GF-D8 (cell line): ENCODE data around the gene WASL.
"Not testable (repeated sequence)": the region's sequence is repeated elsewhere in the genome, so short reads cannot be mapped to it uniquely, and the experiment has no call there.

ENCODE experiments used
- DNase-seq: peaks from one replicate; lab custom pipeline; 2025; lab: John Stamatoyannopoulos, UW

The WASL gene

GRCh38 chr7:123658023-123658422 is 90.8 kb downstream of the WASL start:
- DNase-seq, result no peak

GRCh38 chr7:123657304-123657685 is 91.5 kb downstream of the WASL start:
- no peak for DNase-seq

GRCh38 chr7:123656544-123657303 is 92.1 kb downstream of the WASL start:
- no peak for DNase-seq

GRCh38 chr7:123655614-123656013 is 93.2 kb downstream of the WASL start, which contains the start of gene LMOD2:
TSS of gene LMOD2 (plus strand) at chr7:123655866. CDS start at chr7:123655964, 98 bp downstream.
- DNase-seq, result no peak

- DNase-seq, result no peak
These were observed 95.6 kb downstream of the WASL start for GRCh38 chr7:123653162-123653561.

- DNase-seq, result no peak
These were observed 96.4 kb downstream of the WASL start for GRCh38 chr7:123652406-123652805.

GRCh38 chr7:123650595-123650994 is 98.2 kb downstream of the WASL start:
- no peak for DNase-seq

- DNase-seq, result no peak
These were observed 98.8 kb downstream of the WASL start for GRCh38 chr7:123649964-123650363.

- no peak for DNase-seq
These were observed 101.6 kb downstream of the WASL start for GRCh38 chr7:123647106-123647730.

GRCh38 chr7:123645516-123645915 is 103.3 kb downstream of the WASL start:
- DNase-seq, result no peak

- no peak for DNase-seq
These were observed 105.0 kb downstream of the WASL start for GRCh38 chr7:123643495-123644441.

GRCh38 chr7:123641901-123642300 is 106.9 kb downstream of the WASL start:
- DNase-seq, result no peak

GRCh38 chr7:123640583-123640982 is 108.2 kb downstream of the WASL start:
- no peak for DNase-seq

- DNase-seq, result no peak
These were observed 109.2 kb downstream of the WASL start for GRCh38 chr7:123639631-123640030.

- no peak for DNase-seq
These were observed 110.9 kb downstream of the WASL start for GRCh38 chr7:123637878-123638277.

- DNase-seq, result no peak
These were observed 111.6 kb downstream of the WASL start for GRCh38 chr7:123637203-123637602.

- no peak for DNase-seq
These were observed 113.0 kb downstream of the WASL start for GRCh38 chr7:123635551-123636359.

GRCh38 chr7:123634011-123634573 is 114.7 kb downstream of the WASL start:
- DNase-seq, result not testable (repeated sequence)

- DNase-seq, result no peak
These were observed 115.2 kb downstream of the WASL start for GRCh38 chr7:123633553-123633952.

GRCh38 chr7:123632808-123633207 is 116.0 kb downstream of the WASL start:
- no peak for DNase-seq
